HG03196 (cell line): ENCODE measurements around the gene PLK5.

Source experiments
- ATAC-seq: cut with Tn5 transposase; IDR thresholded peaks from one replicate; pipeline ENCODE4 v1.9.1; 2021; ENCODE audit not compliant: unreplicated experiment

The PLK5 gene

GRCh38 chr19:1576242-1577089, 52.6 kb downstream of the PLK5 start:
- ATAC-seq, result no peak

- no peak for ATAC-seq
These were observed 53.4 kb downstream of the PLK5 start for GRCh38 chr19:1577090-1577928.

GRCh38 chr19:1577929-1578618, 54.2 kb downstream of the PLK5 start:
- ATAC-seq, result no peak

GRCh38 chr19:1579222-1579621, 55.3 kb downstream of the PLK5 start:
- no peak for ATAC-seq

- no peak for ATAC-seq
These were observed 56.5 kb downstream of the PLK5 start for GRCh38 chr19:1580382-1580781.

- no peak for ATAC-seq
These were observed 57.1 kb downstream of the PLK5 start for GRCh38 chr19:1580957-1581356.

GRCh38 chr19:1582201-1582600, 58.3 kb downstream of the PLK5 start:
- ATAC-seq, result no peak

GRCh38 chr19:1584500-1585242, 60.8 kb downstream of the PLK5 start:
- no peak for ATAC-seq

- ATAC-seq, result no peak
These were observed 61.3 kb downstream of the PLK5 start for GRCh38 chr19:1585243-1585580.
